ENCODE measurements around the gene COL23A1.

GRCh38 chr5:178341851-178342140 is 248.4 kb downstream of the COL23A1 start:
- TF ChIP-seq POLR2A (IDR thresholded peaks at IDR 0.05): no peak
- no peak for TF ChIP-seq CTCF (IDR thresholded peaks at IDR 0.05)

Measured in gastroesophageal sphincter (tissue), 3 donors.